ENCODE results near the gene EEF1B2.

EEF1B2 gene

DNA sequence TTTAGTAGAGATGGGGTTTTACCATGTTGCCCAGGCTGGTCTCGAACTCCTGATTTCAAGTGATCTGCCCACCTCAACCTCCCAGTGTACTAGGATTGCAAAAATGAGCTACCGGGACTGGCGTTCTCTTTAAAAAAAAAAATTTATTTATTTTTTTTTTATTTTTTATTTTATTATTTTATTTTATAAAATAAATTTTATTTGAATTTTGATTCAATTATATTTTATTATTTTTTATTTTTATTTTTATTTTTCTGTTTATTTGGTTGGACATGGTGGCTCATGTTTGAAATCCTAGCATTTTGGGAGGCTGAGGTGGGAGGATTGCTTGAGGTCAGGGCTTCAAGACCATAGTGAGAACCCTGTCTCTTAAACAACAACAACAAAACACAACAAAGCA, 32.5 kb downstream of the EEF1B2 start:
- TF ChIP-seq TEAD4 (IDR thresholded peaks at IDR 0.05): no peak
- TF ChIP-seq RAD21 (IDR thresholded peaks at IDR 0.05; ENCODE audit: low read depth): no peak
- no peak for TF ChIP-seq ZBTB7A (IDR thresholded peaks at IDR 0.05; ENCODE audit: low read depth)
- no peak for TF ChIP-seq YY1 (IDR thresholded peaks at IDR 0.05; ENCODE audit: low read depth)
- no peak for TF ChIP-seq CEBPB (IDR thresholded peaks at IDR 0.05)
- TF ChIP-seq EGR1 (IDR thresholded peaks at IDR 0.05): no peak
- TF ChIP-seq EP300 (IDR thresholded peaks at IDR 0.05; ENCODE audit: borderline replicate concordance): no peak
- TF ChIP-seq, protein P1, sequence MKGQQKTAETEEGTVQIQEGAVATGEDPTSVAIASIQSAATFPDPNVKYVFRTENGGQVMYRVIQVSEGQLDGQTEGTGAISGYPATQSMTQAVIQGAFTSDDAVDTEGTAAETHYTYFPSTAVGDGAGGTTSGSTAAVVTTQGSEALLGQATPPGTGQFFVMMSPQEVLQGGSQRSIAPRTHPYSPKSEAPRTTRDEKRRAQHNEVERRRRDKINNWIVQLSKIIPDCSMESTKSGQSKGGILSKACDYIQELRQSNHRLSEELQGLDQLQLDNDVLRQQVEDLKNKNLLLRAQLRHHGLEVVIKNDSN (IDR thresholded peaks at IDR 0.05): no peak
- no peak for TF ChIP-seq CREB1 (IDR thresholded peaks at IDR 0.05; ENCODE audit: low read depth)
- no peak for TF ChIP-seq NFIC (IDR thresholded peaks at IDR 0.05)
- TF ChIP-seq FOXM1 (IDR thresholded peaks at IDR 0.05; ENCODE audit: borderline replicate concordance, low read depth): no peak
- TF ChIP-seq, protein P2, sequence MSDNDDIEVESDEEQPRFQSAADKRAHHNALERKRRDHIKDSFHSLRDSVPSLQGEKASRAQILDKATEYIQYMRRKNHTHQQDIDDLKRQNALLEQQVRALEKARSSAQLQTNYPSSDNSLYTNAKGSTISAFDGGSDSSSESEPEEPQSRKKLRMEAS (IDR thresholded peaks at IDR 0.05): no peak

DNA sequence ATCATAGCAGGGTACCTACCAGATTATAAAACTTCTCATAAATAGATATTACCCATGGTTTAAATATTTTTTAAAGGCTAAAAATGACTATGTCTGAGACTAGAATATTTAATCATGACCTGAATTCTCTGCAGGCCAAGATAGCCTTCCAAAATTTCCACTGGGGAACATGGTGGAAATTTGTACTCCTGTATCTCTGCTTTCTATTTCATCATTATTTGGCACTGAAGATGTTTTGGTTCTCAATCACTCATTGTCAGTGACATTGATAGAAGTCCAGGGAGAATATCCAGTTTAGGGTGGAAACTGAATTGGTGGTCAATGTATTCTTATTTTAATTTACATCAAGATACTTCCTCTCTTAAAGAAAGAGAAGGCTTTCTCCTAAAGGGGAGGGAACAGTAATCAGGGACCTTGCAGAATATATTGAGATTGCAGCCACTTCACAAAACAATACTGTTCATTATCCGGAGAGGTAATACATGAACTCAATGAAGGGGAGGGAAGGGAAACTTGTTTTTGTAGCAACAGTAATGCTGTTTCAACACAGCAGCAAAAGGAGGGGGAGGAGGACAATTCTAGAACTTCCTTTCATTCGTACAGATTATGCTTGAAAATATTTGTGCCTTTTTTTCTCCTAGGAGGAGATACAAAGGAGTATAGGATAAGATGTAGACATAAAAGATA, 34.1 kb downstream of the EEF1B2 start:
- TF ChIP-seq CREB1 (IDR thresholded peaks at IDR 0.05; ENCODE audit: low read depth): no peak
- no peak for TF ChIP-seq EP300 (IDR thresholded peaks at IDR 0.05; ENCODE audit: borderline replicate concordance)
- no peak for TF ChIP-seq YY1 (IDR thresholded peaks at IDR 0.05; ENCODE audit: low read depth)
- no peak for TF ChIP-seq EGR1 (IDR thresholded peaks at IDR 0.05)
- TF ChIP-seq TEAD4 (IDR thresholded peaks at IDR 0.05): no peak
- TF ChIP-seq FOXM1 (IDR thresholded peaks at IDR 0.05; ENCODE audit: borderline replicate concordance, low read depth): no peak
- no peak for TF ChIP-seq ZBTB7A (IDR thresholded peaks at IDR 0.05; ENCODE audit: low read depth)
- TF ChIP-seq, protein P3, sequence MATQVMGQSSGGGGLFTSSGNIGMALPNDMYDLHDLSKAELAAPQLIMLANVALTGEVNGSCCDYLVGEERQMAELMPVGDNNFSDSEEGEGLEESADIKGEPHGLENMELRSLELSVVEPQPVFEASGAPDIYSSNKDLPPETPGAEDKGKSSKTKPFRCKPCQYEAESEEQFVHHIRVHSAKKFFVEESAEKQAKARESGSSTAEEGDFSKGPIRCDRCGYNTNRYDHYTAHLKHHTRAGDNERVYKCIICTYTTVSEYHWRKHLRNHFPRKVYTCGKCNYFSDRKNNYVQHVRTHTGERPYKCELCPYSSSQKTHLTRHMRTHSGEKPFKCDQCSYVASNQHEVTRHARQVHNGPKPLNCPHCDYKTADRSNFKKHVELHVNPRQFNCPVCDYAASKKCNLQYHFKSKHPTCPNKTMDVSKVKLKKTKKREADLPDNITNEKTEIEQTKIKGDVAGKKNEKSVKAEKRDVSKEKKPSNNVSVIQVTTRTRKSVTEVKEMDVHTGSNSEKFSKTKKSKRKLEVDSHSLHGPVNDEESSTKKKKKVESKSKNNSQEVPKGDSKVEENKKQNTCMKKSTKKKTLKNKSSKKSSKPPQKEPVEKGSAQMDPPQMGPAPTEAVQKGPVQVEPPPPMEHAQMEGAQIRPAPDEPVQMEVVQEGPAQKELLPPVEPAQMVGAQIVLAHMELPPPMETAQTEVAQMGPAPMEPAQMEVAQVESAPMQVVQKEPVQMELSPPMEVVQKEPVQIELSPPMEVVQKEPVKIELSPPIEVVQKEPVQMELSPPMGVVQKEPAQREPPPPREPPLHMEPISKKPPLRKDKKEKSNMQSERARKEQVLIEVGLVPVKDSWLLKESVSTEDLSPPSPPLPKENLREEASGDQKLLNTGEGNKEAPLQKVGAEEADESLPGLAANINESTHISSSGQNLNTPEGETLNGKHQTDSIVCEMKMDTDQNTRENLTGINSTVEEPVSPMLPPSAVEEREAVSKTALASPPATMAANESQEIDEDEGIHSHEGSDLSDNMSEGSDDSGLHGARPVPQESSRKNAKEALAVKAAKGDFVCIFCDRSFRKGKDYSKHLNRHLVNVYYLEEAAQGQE (IDR thresholded peaks at IDR 0.05; ENCODE audit: low read depth): no peak
- no peak for TF ChIP-seq CEBPB (IDR thresholded peaks at IDR 0.05)

DNA sequence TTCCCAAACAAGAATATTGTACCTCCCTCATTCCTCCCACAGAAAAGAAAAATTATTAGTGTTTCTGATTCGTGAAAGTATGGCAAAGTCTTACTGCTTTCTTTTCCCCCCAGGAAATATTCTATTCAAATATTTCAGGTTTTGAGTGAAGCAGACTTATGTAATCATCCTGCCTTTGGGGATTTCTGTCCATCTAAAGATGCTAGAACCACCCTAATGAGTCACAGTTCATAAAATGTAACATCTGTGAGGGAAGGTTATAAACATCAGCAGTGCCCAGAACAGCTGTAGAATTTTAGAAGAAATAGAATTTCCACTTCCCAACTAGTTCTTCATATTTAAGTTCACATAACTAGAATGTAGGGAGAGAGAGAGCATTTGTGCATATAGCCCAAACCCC, 39.0 kb downstream of the EEF1B2 start:
- no peak for TF ChIP-seq CREB1 (IDR thresholded peaks at IDR 0.05; ENCODE audit: low read depth)
- TF ChIP-seq EGR1 (IDR thresholded peaks at IDR 0.05): no peak
- TF ChIP-seq, protein P1 (IDR thresholded peaks at IDR 0.05): no peak
- no peak for TF ChIP-seq TCF12 (IDR thresholded peaks at IDR 0.05; ENCODE audit: low read depth)
- no peak for TF ChIP-seq CEBPB (IDR thresholded peaks at IDR 0.05)
- no peak for TF ChIP-seq TEAD4 (IDR thresholded peaks at IDR 0.05)
- no peak for TF ChIP-seq YY1 (IDR thresholded peaks at IDR 0.05; ENCODE audit: low read depth)
- TF ChIP-seq, protein P2 (IDR thresholded peaks at IDR 0.05): no peak
- TF ChIP-seq FOXM1 (IDR thresholded peaks at IDR 0.05; ENCODE audit: borderline replicate concordance, low read depth): no peak

DNA sequence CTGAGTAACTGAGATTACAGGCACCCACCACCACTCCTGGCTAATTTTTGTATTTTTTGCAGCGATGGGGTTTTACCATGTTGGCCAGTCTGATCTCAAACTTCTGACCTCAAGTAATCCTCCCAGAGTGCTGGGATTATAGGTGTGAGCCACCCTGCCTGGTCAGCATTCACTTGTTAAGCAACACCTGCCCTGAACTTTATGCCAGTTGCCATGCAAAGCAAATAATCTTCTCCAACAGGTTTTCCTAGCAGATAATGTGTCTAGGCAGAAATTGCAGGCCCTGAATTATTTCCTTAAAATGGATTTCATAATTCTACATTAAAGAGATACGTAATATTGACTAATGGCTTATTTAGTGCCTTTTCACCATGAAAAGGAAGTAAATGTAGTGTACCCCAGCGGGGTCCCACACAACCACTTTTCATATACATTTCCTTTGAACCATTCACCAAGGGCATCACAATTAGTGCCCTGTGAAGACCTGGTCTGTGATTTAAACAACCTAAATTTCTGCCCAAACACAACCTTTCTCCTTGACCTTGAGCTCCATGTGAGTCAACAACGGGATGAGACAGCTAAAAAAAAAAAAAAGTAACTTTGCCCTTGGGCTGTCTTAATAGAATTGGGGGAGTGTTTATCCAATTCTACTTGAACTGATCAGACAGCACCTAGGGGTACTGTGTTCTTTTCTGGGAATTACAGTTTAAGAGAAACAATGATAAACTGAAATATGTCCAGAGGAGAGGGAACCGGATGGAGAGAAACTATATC, 41.6 kb downstream of the EEF1B2 start:
- TF ChIP-seq NFIC (IDR thresholded peaks at IDR 0.05) (no peak), TAF1 (IDR thresholded peaks at IDR 0.05; ENCODE audit: low read depth) (no peak), CEBPB (IDR thresholded peaks at IDR 0.05) (no peak), RAD21 (IDR thresholded peaks at IDR 0.05; ENCODE audit: low read depth) (no peak), TCF12 (IDR thresholded peaks at IDR 0.05; ENCODE audit: low read depth) (no peak), YY1 (IDR thresholded peaks at IDR 0.05; ENCODE audit: low read depth) (no peak), CREB1 (IDR thresholded peaks at IDR 0.05; ENCODE audit: low read depth) (no peak), EGR1 (IDR thresholded peaks at IDR 0.05) (no peak), FOXM1 (IDR thresholded peaks at IDR 0.05; ENCODE audit: borderline replicate concordance, low read depth) (no peak), ZBTB7A (IDR thresholded peaks at IDR 0.05; ENCODE audit: low read depth) (no peak), TEAD4 (IDR thresholded peaks at IDR 0.05) (no peak), EP300 (IDR thresholded peaks at IDR 0.05; ENCODE audit: borderline replicate concordance) (no peak)
- TF ChIP-seq, protein P1 (IDR thresholded peaks at IDR 0.05): no peak
- TF ChIP-seq, protein P2 (IDR thresholded peaks at IDR 0.05): no peak
- TF ChIP-seq, protein P3 (IDR thresholded peaks at IDR 0.05; ENCODE audit: low read depth): no peak
